Measurements from ENCODE around the gene ANKLE2. TPM values are rescaled to one million over a fixed set of nuclear protein-coding genes. Genes with fewer than 3 reads are reported as not detected.
A peak's percentile ranks its signal among the peaks of the same experiment; 100 is the strongest.
"Not testable (repeated sequence)": the region's sequence is repeated elsewhere in the genome, so short reads cannot be mapped to it uniquely, and the experiment has no call there.

The ANKLE2 gene
- total RNA-seq, 1 donor from 2014 or later: 136 TPM

DNA sequence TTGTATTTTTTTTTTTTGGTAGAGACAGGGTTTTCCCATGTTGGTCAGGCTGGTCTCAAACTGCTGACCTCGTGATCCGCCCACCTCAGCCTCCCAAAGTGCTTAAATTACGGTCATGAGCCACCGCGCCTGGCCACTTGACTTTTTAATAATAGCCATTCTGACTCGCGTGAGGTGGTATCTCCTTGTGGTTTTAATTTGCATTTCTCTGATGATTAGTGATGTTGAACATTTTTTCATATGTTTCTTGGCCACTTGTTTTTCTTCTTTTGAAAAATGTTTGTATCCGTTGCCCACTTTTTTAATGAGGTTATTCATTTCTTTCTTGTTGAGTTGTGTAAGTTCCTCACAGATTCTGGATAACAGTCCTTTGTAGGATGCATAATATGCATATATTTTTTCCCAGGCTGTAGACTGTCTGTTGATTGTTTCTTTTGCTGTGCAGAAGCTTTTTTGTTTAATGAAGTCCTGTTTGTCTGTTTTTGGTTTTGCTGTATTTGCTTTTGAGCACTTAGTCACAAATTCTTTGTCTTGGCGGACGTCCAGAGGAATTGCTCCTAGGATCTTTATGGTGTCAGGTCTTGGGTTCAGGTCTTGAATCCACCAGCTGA is 61.3 kb downstream of the ANKLE2 start:
- no peaks in the 10 kb centered on the region for H3K27me3 Mint-ChIP-seq
- H3K4me1 Mint-ChIP-seq: peaks cover 22% of the 10 kb centered on the region
- H3K27ac Mint-ChIP-seq: peak overlapping the region; percentile 27
- ChIA-PET CTCF (no interaction called here), POLR2A (interaction anchor here (0.7 to 0.9 kb wide), 2 partner anchors 9 to 10 kb away, joined by 3 to 6 read pairs; no protein-coding TSS in a partner anchor)
- TF ChIP-seq, protein P1, sequence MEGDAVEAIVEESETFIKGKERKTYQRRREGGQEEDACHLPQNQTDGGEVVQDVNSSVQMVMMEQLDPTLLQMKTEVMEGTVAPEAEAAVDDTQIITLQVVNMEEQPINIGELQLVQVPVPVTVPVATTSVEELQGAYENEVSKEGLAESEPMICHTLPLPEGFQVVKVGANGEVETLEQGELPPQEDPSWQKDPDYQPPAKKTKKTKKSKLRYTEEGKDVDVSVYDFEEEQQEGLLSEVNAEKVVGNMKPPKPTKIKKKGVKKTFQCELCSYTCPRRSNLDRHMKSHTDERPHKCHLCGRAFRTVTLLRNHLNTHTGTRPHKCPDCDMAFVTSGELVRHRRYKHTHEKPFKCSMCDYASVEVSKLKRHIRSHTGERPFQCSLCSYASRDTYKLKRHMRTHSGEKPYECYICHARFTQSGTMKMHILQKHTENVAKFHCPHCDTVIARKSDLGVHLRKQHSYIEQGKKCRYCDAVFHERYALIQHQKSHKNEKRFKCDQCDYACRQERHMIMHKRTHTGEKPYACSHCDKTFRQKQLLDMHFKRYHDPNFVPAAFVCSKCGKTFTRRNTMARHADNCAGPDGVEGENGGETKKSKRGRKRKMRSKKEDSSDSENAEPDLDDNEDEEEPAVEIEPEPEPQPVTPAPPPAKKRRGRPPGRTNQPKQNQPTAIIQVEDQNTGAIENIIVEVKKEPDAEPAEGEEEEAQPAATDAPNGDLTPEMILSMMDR (IDR thresholded peaks at IDR 0.05): no peak
- no peaks in the 10 kb centered on the region for H3K9me3 Mint-ChIP-seq
- intact Hi-C loops (cut with micrococcal nuclease): loop anchor here (1.0 kb wide), 1 partner anchor 10 kb away; the partner anchor contains the start of gene PGAM5
- ATAC-seq (ENCODE audit: low read depth) (peak; percentile 52), DNase-seq (no peak)
- H3K36me3 Mint-ChIP-seq (ENCODE audit: low read depth): peaks cover 28% of the 10 kb centered on the region
- H3K4me3 Mint-ChIP-seq: peak overlapping the region; percentile 49

DNA sequence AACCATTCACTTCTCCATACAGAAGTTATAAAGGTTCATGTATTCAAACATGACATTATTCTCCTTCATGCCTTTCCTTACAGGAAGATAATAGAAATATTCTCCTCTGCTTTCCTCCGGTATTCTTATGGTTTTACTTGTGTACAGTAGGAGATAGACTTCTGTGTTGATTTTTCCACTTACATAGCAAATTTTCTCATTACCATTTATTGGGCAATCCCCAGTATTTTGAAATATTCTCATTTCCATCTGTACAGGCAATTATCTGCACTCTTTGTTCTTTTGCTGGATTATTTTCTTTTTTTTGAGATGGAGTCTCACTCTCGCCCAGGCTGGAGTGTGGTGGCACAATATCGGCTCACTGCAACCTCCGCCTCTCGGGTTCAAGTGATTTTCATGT is 63.3 kb downstream of the ANKLE2 start:
- ATAC-seq (ENCODE audit: low read depth) (no peak), DNase-seq (no peak)
- H3K4me3 Mint-ChIP-seq: no peak overlapping the region
- H3K36me3 Mint-ChIP-seq (ENCODE audit: low read depth): peaks cover 15% of the 10 kb centered on the region
- no peaks in the 10 kb centered on the region for H3K27me3 Mint-ChIP-seq
- intact Hi-C loops (cut with micrococcal nuclease): no loop called here
- ChIA-PET POLR2A (interaction anchor here (0.7 kb wide), 1 partner anchor 627 kb away, joined by 6 read pairs; no protein-coding TSS in a partner anchor), CTCF (no interaction called here)
- H3K9me3 Mint-ChIP-seq: no peaks in the 10 kb centered on the region
- TF ChIP-seq, protein P1 (IDR thresholded peaks at IDR 0.05): no peak
- no peak overlapping the region for H3K27ac Mint-ChIP-seq
- H3K4me1 Mint-ChIP-seq: peaks cover 20% of the 10 kb centered on the region

DNA sequence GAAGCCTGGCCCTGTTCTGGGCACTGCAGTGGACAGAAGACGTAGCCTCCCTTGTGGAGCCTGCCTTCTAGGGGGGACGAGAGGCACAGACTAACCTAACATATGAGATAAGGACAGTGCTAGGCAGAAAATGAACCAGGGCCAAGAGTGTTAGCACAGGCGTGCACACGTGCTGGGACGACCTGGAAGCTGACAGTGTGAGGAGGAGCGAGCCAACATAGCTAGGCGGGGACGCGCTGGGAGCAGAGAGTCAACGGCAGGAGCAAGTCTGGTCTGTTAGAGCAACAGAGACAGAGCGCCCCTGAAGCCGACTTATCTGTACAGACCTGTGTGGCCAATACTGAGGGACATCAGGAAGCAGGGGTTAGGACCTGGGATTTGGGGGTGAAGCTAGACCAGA is 66.2 kb downstream of the ANKLE2 start:
- ChIA-PET POLR2A (interaction anchor here (0.6 kb wide), 1 partner anchor 232 kb away, joined by 3 read pairs; no protein-coding TSS in a partner anchor), CTCF (no interaction called here)
- H3K27me3 Mint-ChIP-seq: no peaks in the 10 kb centered on the region
- TF ChIP-seq, protein P1 (IDR thresholded peaks at IDR 0.05): no peak
- intact Hi-C loops (cut with micrococcal nuclease): no loop called here
- peaks cover 11% of the 10 kb centered on the region for H3K4me1 Mint-ChIP-seq
- ATAC-seq (ENCODE audit: low read depth) (no peak), DNase-seq (no peak)
- H3K27ac Mint-ChIP-seq: no peak overlapping the region
- peaks cover 14% of the 10 kb centered on the region for H3K36me3 Mint-ChIP-seq (ENCODE audit: low read depth)
- H3K4me3 Mint-ChIP-seq: no peak overlapping the region
- H3K9me3 Mint-ChIP-seq: no peaks in the 10 kb centered on the region

DNA sequence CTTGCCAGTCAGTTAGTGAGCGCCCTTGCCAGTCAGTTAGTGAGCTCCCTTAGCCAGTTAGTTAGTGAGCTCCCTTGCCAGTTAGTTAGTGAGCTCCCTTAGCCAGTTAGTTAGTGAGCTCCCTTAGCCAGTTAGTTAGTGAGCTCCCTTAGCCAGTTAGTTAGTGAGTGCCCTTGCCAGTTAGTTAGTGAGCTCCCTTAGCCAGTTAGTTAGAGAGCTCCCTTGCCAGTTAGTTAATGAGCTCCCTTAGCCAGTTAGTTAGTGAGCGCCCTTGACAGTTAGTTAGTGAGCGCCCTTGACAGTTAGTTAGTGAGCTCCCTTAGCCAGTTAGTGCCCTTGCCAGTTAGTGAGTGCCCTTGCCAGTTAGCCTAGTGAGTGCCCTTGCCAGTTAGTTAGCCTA is 66.7 kb downstream of the ANKLE2 start:
- CTCF ChIA-PET; H3K4me3 Mint-ChIP-seq; H3K4me1 Mint-ChIP-seq; intact Hi-C loops (cut with micrococcal nuclease); ATAC-seq (ENCODE audit: low read depth); H3K9me3 Mint-ChIP-seq; H3K27me3 Mint-ChIP-seq; DNase-seq; H3K27ac Mint-ChIP-seq: not testable (repeated sequence)
- POLR2A ChIA-PET: interaction anchor here (0.6 kb wide), 1 partner anchor 232 kb away, joined by 3 read pairs; no protein-coding TSS in a partner anchor
- peaks cover 11% of the 10 kb centered on the region for H3K36me3 Mint-ChIP-seq (ENCODE audit: low read depth)

DNA sequence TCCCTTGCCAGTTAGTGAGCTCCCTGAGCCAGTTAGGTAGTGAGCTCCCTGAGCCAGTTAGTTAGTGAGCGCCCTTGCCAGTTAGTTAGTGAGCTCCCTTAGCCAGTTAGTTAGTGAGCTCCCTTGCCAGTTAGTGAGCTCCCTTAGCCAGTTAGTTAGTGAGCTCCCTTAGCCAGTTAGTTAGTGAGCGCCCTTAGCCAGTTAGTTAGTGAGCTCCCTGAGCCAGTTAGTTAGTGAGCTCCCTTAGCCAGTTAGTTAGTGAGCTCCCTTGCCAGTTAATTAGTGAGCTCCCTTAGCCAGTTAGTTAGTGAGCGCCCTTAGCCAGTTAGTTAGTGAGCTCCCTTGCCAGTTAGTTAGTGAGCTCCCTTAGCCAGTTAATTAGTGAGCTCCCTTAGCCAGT is 69.6 kb downstream of the ANKLE2 start:
- H3K36me3 Mint-ChIP-seq (ENCODE audit: low read depth); intact Hi-C loops (cut with micrococcal nuclease); H3K27me3 Mint-ChIP-seq; H3K4me3 Mint-ChIP-seq; H3K9me3 Mint-ChIP-seq; ATAC-seq (ENCODE audit: low read depth); CTCF ChIA-PET; H3K27ac Mint-ChIP-seq; DNase-seq; H3K4me1 Mint-ChIP-seq: not testable (repeated sequence)
- POLR2A ChIA-PET: interaction anchor here (0.6 kb wide), 1 partner anchor 93 kb away, joined by 3 read pairs; no protein-coding TSS in a partner anchor

DNA sequence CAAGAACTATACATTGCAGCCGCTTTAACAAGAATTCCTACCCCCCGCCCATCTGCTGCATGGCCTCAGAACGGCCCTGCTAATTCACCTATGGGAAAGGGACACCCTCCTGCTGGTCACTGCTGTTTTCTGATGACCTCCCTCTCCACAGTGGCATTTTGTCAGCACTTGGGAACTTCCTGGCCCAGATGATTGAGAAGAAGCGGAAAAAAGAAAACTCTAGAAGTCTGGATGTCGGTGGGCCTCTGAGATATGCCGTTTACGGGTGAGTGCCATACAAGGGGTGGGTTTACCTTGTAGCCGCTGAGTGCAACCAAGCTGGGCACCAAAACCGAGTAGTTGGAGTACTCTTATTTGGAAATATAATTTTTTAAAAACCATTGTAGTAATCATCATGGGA is 71.5 kb downstream of the ANKLE2 start:
- DNase-seq: no peak
- CTCF ChIA-PET: no interaction called here
- H3K4me1 Mint-ChIP-seq: peaks cover 14% of the 10 kb centered on the region
- POLR2A ChIA-PET: no interaction called here
- intact Hi-C loops (cut with micrococcal nuclease): no loop called here
- no peaks in the 10 kb centered on the region for H3K9me3 Mint-ChIP-seq
- no peaks in the 10 kb centered on the region for H3K36me3 Mint-ChIP-seq (ENCODE audit: low read depth)
- TF ChIP-seq, protein P1 (IDR thresholded peaks at IDR 0.05): no peak
- no peak for ATAC-seq (ENCODE audit: low read depth)
- H3K27me3 Mint-ChIP-seq: no peaks in the 10 kb centered on the region
- no peak overlapping the region for H3K27ac Mint-ChIP-seq
- no peak overlapping the region for H3K4me3 Mint-ChIP-seq
